DOHH2 (cell line): ENCODE results near the gene SMURF1.

Experiments
- EZH2phosphoT487 ChIP-seq: fragments of 200-600 bp; sonication (generic); IDR thresholded peaks from 2 replicates; pipeline ENCODE4 v1.6.1; 2017; ENCODE audit warnings: borderline replicate concordance, mild to moderate bottlenecking, antibody characterized with exemption, low read length, moderate library complexity, mixed read lengths
- TF ChIP-seq, protein P1 (sequence below): fragments of 200-600 bp; sonication (generic); IDR thresholded peaks from one replicate; pipeline ENCODE4 v1.5.1; 2014; ENCODE audit warnings: antibody characterized with exemption, mild to moderate bottlenecking, low read depth, low read length; ENCODE audit not compliant: poor library complexity, severe bottlenecking

DNA sequence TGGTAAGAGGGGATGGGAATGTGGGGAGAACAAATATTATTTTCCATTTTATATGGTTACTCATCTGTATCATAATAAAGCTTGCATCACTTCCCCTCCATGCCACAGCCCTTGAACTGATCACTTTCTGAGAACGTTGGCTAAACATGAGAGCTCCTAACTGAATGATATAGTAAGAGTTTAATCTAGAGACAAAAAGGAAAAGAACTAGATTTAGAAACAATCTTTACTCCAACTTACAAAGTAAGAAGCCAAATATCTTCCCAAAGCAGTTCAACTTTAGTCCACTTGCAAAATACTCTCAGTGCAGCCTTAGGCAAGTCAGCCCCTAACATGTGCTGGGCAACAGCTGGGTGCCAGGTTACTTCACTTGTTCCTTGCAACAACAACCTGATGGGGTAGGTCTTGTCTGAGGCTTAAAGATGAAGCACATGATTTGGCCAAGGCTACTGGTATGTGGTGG is 20.3 kb downstream of the SMURF1 start:
- TF ChIP-seq, protein P1, sequence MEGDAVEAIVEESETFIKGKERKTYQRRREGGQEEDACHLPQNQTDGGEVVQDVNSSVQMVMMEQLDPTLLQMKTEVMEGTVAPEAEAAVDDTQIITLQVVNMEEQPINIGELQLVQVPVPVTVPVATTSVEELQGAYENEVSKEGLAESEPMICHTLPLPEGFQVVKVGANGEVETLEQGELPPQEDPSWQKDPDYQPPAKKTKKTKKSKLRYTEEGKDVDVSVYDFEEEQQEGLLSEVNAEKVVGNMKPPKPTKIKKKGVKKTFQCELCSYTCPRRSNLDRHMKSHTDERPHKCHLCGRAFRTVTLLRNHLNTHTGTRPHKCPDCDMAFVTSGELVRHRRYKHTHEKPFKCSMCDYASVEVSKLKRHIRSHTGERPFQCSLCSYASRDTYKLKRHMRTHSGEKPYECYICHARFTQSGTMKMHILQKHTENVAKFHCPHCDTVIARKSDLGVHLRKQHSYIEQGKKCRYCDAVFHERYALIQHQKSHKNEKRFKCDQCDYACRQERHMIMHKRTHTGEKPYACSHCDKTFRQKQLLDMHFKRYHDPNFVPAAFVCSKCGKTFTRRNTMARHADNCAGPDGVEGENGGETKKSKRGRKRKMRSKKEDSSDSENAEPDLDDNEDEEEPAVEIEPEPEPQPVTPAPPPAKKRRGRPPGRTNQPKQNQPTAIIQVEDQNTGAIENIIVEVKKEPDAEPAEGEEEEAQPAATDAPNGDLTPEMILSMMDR = no peak
- TF ChIP-seq EZH2phosphoT487 = no peak
